Measurements from ENCODE around the gene MYLK3. TPM values are rescaled to one million over a fixed set of nuclear protein-coding genes. Genes with fewer than 3 reads are reported as not detected.

MYLK3 gene
- total RNA-seq, 2 experiments from 2014 or later, result 0.97 to 2.3 TPM

- intact Hi-C loops (cut with micrococcal nuclease; ENCODE audit: unreplicated experiment), result no loop called here
- Histone ChIP-seq H2AFZ (ENCODE audit: low read length) (no peak overlapping the region), H3K27ac (ENCODE audit: low read depth, low read length, poor library complexity, severe bottlenecking) (no peak overlapping the region), H4K20me1 (ENCODE audit: insufficient read depth, low read length) (0 out of 2 replicates have a peak, but pooled peaks cover 4% of the 10 kb centered on the region), H3K9me2 (ENCODE audit: insufficient read depth, low read length) (no peaks in the 10 kb centered on the region), H3K4me2 (ENCODE audit: low read length) (no peak overlapping the region), H3K9me3 (ENCODE audit: low read length) (no peaks in the 10 kb centered on the region), H3K36me3 (ENCODE audit: insufficient read depth, low read length) (peaks cover 82% of the 10 kb centered on the region), H3K4me3 (ENCODE audit: low read depth, low read length, poor library complexity, severe bottlenecking) (no peak overlapping the region), H3K79me2 (ENCODE audit: insufficient read depth, low read depth, low read length) (no peaks in the 10 kb centered on the region), H3K4me1 (ENCODE audit: insufficient read depth, low read length, poor library complexity, severe bottlenecking) (no peaks in the 10 kb centered on the region)
- CTCF ChIA-PET (ENCODE audit: unreplicated experiment), result no interaction called here
- no peak for DNase-seq (ENCODE audit: low spot score)
- POLR2A ChIA-PET, result interaction anchor here (0.7 to 1.0 kb wide), 5 partner anchors 27 to 44 kb away, joined by 3 read pairs; no protein-coding TSS in a partner anchor
- no peak for TF ChIP-seq CTCF (conservative IDR thresholded peaks at IDR 0.05; ENCODE audit: low read length)
- no peak for TF ChIP-seq EZH2phosphoT487 (IDR thresholded peaks at IDR 0.05; ENCODE audit: borderline replicate concordance, low read depth, low read length)
- no TSS peak for BruUV-seq (replicated peaks)
These were observed 48.1 kb downstream of the MYLK3 start for GRCh38 chr16:46700048-46700447.

- H3K27ac ChIP-seq (ENCODE audit: low read depth, low read length, poor library complexity, severe bottlenecking), result no peak overlapping the region
- no peak overlapping the region for H3K4me3 ChIP-seq (ENCODE audit: low read depth, low read length, poor library complexity, severe bottlenecking)
- peaks cover 88% of the 10 kb centered on the region for H3K36me3 ChIP-seq (ENCODE audit: insufficient read depth, low read length)
- H2AFZ ChIP-seq (ENCODE audit: low read length), result no peak overlapping the region
- peaks cover 6% of the 10 kb centered on the region for H3K4me1 ChIP-seq (ENCODE audit: insufficient read depth, low read length, poor library complexity, severe bottlenecking)
- H3K9me2 ChIP-seq (ENCODE audit: insufficient read depth, low read length), result no peaks in the 10 kb centered on the region
- TF ChIP-seq EZH2phosphoT487 (IDR thresholded peaks at IDR 0.05; ENCODE audit: borderline replicate concordance, low read depth, low read length) (no peak), CTCF (conservative IDR thresholded peaks at IDR 0.05; ENCODE audit: low read length) (no peak)
- intact Hi-C loops (cut with micrococcal nuclease; ENCODE audit: unreplicated experiment), result no loop called here
- H3K4me2 ChIP-seq (ENCODE audit: low read length), result no peak overlapping the region
- H4K20me1 ChIP-seq (ENCODE audit: insufficient read depth, low read length), result peaks cover 9% of the 10 kb centered on the region; the same call in 1 of the 2 replicates
- ChIA-PET POLR2A (interaction anchor here (0.7 to 0.8 kb wide), 2 partner anchors 40 to 111 kb away, joined by 3 read pairs; no protein-coding TSS in a partner anchor), CTCF (ENCODE audit: unreplicated experiment) (no interaction called here)
- BruUV-seq (replicated peaks), result no TSS peak
- DNase-seq (ENCODE audit: low spot score), result no peak
- H3K9me3 ChIP-seq (ENCODE audit: low read length), result no peaks in the 10 kb centered on the region
- peaks cover 20% of the 10 kb centered on the region for H3K79me2 ChIP-seq (ENCODE audit: insufficient read depth, low read depth, low read length)
These were observed 51.2 kb downstream of the MYLK3 start for GRCh38 chr16:46696957-46697356.

GRCh38 chr16:46695937-46696336 lies 52.2 kb downstream of the MYLK3 start:
- no TSS peak for BruUV-seq (replicated peaks)
- no peaks in the 10 kb centered on the region for H3K9me3 ChIP-seq (ENCODE audit: low read length)

More at GRCh38 chr16:46695937-46696336, 52.2 kb downstream of the MYLK3 start:
- H3K4me1 ChIP-seq (ENCODE audit: insufficient read depth, low read length, poor library complexity, severe bottlenecking), result peaks cover 16% of the 10 kb centered on the region
- H3K79me2 ChIP-seq (ENCODE audit: insufficient read depth, low read depth, low read length), result peaks cover 30% of the 10 kb centered on the region
- ChIA-PET POLR2A (interaction anchor here (0.6 to 1.1 kb wide), 2 partner anchors 75 to 1031 kb away, joined by 3 to 4 read pairs; no protein-coding TSS in a partner anchor), CTCF (ENCODE audit: unreplicated experiment) (no interaction called here)
- no peak overlapping the region for H3K4me3 ChIP-seq (ENCODE audit: low read depth, low read length, poor library complexity, severe bottlenecking)
- H3K4me2 ChIP-seq (ENCODE audit: low read length), result no peak overlapping the region
- no peak overlapping the region for H2AFZ ChIP-seq (ENCODE audit: low read length)
- no peak for DNase-seq (ENCODE audit: low spot score)
- TF ChIP-seq CTCF (conservative IDR thresholded peaks at IDR 0.05; ENCODE audit: low read length) (no peak), EZH2phosphoT487 (IDR thresholded peaks at IDR 0.05; ENCODE audit: borderline replicate concordance, low read depth, low read length) (no peak)
- peaks cover 19% of the 10 kb centered on the region for H4K20me1 ChIP-seq (ENCODE audit: insufficient read depth, low read length)
- no peaks in the 10 kb centered on the region for H3K9me2 ChIP-seq (ENCODE audit: insufficient read depth, low read length)
- H3K36me3 ChIP-seq (ENCODE audit: insufficient read depth, low read length), result peaks cover 92% of the 10 kb centered on the region
- no peak overlapping the region for H3K27ac ChIP-seq (ENCODE audit: low read depth, low read length, poor library complexity, severe bottlenecking)
- intact Hi-C loops (cut with micrococcal nuclease; ENCODE audit: unreplicated experiment), result no loop called here
